GM19099 (cell line): ENCODE data around the gene PPFIBP2.

Experiments
- POLR2A ChIP-seq: IDR thresholded peaks from 3 replicates; pipeline ENCODE4 v1.6.1; 2011; ENCODE audit warnings: low read depth; ENCODE audit not compliant: insufficient read length; ENCODE audit errors: extremely low read depth

Gene PPFIBP2

GRCh38 chr11:7621554-7621953 lies 107.8 kb downstream of the PPFIBP2 start:
- TF ChIP-seq POLR2A: no peak

- no peak for TF ChIP-seq POLR2A
Observed at GRCh38 chr11:7622721-7623120, 108.9 kb downstream of the PPFIBP2 start.

GRCh38 chr11:7628660-7629059 lies 114.9 kb downstream of the PPFIBP2 start:
- TF ChIP-seq POLR2A: no peak

GRCh38 chr11:7630002-7630401 lies 116.2 kb downstream of the PPFIBP2 start:
- TF ChIP-seq POLR2A: no peak

GRCh38 chr11:7632211-7632610 lies 118.4 kb downstream of the PPFIBP2 start:
- TF ChIP-seq POLR2A: no peak

GRCh38 chr11:7635137-7635536 lies 121.3 kb downstream of the PPFIBP2 start:
- TF ChIP-seq POLR2A: no peak

- no peak for TF ChIP-seq POLR2A
Observed at GRCh38 chr11:7635708-7636107, 121.9 kb downstream of the PPFIBP2 start.

- TF ChIP-seq POLR2A: no peak
Observed at GRCh38 chr11:7636350-7636749, 122.6 kb downstream of the PPFIBP2 start.

- TF ChIP-seq POLR2A: no peak
Observed at GRCh38 chr11:7637447-7638157, 123.8 kb downstream of the PPFIBP2 start.

GRCh38 chr11:7638710-7639642 lies 125.2 kb downstream of the PPFIBP2 start:
- TF ChIP-seq POLR2A: no peak

GRCh38 chr11:7639643-7640025 lies 125.8 kb downstream of the PPFIBP2 start:
- TF ChIP-seq POLR2A: no peak

GRCh38 chr11:7640816-7641215 lies 127.0 kb downstream of the PPFIBP2 start:
- TF ChIP-seq POLR2A: no peak

- TF ChIP-seq POLR2A: no peak
Observed at GRCh38 chr11:7642747-7643146, 128.9 kb downstream of the PPFIBP2 start.

- TF ChIP-seq POLR2A: no peak
Observed at GRCh38 chr11:7643314-7643713, 129.5 kb downstream of the PPFIBP2 start.

- TF ChIP-seq POLR2A: no peak
Observed at GRCh38 chr11:7645206-7645605, 131.4 kb downstream of the PPFIBP2 start.

GRCh38 chr11:7646866-7647265 lies 133.1 kb downstream of the PPFIBP2 start:
- no peak for TF ChIP-seq POLR2A
